ENCODE results near the gene DNM2.
"Not testable (repeated sequence)": the region's sequence is repeated elsewhere in the genome, so short reads cannot be mapped to it uniquely, and the experiment has no call there.

DNM2 gene

GRCh38 chr19:10817291-10818038 lies 99.6 kb downstream of the DNM2 start:
- no peak for DNase-seq

DNA sequence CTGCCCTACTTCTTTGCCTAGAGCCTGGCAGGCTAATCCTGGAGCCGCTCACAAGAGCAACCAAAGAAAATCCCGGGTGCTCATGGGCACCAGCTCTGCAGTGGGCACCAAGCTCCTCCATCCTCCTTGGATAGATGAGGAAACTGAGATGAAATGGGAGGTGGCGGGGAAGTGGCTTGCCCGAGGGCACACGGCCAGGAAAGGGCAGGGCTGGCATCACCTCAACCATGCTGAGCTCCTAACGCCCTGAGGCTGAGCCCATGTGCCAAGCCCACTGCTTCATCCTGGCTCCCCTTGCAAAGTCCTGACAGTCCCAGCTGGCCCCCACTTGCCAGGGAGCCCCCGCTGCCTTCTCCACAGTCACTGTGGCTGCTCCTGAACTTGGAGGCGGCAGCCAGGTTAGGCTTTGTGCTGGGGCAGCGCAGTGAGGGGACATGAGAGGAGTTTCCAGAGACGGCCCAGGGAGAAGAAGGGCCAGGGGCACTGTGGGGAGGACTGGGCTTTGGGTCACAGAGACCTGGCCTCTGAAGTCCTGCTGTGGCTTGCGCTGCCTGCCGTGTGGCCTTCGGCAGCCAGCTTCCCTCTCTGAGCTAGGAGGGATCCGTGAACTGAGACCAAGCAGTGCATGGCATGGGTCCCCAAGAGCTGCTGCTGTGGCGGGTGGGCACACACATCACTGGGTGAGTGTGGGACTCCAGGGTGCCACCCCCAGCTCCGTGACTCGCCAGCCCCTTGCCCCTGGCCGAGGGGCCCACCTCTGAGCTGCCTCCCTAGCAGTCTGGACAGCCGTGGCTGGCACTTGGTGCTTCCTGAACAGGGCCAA lies 100.6 kb downstream of the DNM2 start:
- DNase-seq: no peak

DNA sequence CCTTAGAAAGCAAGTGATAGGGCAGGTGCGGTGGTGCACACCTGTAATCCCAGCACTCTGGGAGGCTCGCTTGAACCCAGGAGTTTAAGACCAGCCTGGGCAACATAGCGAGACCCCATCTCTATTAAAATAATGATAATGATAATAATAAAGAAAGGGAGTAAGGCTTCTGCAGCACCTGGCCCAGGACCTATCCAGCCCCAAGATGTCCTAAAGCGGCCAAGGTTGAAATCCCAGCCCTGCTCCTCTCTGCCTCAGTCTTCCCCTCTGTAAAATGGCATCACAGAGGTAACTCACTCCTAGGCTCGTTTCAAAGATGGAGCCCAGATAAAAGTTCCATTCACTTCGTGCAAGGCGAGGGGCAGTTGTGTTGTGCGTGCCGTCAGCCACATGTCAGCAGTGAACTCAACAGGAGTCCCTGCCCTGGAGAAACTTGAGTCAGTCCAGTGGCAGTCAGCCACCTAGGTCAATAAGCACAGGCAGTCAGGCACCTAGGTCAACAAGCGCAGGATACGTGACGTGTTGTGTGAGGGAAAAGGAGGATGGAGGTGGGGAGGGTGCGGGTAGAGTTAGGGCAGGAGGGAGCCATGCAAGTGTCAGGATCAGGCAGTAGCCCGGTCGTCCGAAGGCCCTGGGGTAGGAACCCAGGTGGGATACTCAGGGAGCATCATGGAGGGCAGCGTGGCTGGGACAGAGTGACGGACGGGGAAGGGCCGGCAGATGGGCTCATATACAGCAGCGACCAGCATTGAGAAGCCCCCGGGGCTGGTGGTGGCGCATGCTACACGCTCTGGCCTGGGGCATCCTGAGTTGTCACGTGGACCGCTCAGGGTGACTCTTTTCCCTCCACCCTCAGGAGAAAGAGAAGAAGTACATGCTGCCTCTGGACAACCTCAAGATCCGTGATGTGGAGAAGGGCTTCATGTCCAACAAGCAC lies 101.5 kb downstream of the DNM2 start:
- no peak for DNase-seq

DNA sequence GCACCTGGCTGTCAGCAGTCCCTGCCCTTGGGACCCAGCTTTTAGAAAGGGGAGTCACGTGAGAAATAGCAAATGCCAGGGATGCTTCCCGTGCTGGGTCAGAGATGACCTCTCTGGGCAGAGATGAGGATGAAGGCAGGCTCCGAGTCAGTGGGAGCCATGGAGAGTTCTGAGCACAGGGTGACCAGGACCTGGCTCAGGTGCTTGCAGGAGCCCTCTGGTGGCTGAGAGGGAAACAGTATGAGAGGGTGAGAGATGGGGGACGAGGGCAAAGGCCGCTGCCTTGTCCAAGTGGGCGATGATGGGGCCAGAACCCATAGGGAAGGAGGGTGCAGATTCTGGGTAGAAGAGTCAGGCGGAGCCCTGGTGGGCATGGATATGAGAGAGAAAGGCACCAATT lies 102.3 kb downstream of the DNM2 start:
- DNase-seq: no peak

DNA sequence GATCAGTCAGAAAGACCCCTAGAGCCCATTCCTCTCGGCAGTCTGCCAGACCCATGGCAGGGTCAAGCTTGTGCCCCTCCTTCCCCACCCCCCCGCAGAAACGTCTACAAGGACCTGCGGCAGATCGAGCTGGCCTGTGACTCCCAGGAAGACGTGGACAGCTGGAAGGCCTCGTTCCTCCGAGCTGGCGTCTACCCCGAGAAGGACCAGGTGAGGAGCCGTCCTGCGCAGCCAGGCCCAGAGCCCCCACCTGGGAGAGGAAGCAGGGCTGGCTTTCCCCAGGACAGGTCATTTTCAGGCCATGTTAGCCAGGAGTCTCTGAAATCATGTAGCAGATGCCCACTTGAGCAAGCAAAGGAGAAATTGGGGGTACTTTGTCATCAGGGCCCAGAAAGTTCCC lies 105.8 kb downstream of the DNM2 start:
- DNase-seq: no peak

GRCh38 chr19:10826231-10826630 lies 108.4 kb downstream of the DNM2 start:
- no peak for DNase-seq

- DNase-seq: no peak
Observed at GRCh38 chr19:10826846-10827245, 109.0 kb downstream of the DNM2 start.

- DNase-seq: no peak
Observed at GRCh38 chr19:10828981-10829821, 111.3 kb downstream of the DNM2 start.

- DNase-seq: no peak
Observed at GRCh38 chr19:10829967-10830366, 112.1 kb downstream of the DNM2 start.

GRCh38 chr19:10830370-10830769 lies 112.5 kb downstream of the DNM2 start:
- no peak for DNase-seq

GRCh38 chr19:10830931-10831779 lies 113.3 kb downstream of the DNM2 start:
- DNase-seq: no peak

DNA sequence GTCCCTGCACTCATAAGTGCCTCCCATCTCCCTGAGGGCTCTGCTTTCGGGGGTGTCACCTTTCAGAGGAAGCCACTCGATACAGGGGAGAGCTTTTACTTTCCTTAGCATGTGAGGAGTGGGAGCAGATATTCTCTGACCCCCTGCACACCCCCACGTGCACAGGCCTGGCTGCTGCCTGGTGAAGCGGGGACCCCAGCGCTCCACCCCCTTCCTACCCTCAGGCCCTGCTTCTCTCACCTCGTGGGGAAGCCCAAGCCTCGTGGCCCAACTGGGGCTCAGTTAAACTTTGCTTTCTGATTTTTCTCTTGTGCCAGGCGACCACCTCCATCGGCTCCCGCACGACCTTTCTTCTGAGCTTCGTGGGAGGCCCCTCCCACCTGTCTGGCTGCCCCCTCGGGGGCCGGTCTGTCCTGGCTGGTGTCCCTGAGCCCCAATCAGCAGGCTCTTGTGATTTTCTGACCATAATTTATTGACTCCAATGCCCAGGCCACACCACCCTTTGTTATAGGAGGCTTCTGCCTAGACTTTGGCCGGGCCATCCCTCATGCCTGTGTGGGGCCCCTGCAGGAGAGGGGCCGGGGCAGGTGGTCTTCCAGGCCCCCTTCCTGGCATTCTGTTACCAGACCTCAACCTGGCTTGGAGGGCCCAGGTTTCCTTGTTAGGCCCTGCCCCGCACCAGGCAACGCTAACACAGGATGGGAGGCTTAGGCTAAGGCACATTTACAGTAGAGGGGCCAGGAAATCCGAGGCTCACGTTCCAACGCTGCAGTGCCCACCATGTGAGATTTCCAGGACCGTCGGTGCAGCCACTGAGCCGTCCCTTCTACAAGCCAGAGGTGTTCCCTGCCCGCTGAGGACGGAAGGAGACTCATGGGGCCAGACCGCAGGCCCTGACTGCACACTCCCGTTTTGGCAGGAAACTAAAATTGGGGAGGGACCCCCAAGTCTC lies 114.4 kb downstream of the DNM2 start:
- DNase-seq: no peak

- no peak for DNase-seq
Observed at GRCh38 chr19:10832939-10833296, 115.0 kb downstream of the DNM2 start.

- DNase-seq: no peak
Observed at GRCh38 chr19:10835089-10835753, 117.3 kb downstream of the DNM2 start.

DNA sequence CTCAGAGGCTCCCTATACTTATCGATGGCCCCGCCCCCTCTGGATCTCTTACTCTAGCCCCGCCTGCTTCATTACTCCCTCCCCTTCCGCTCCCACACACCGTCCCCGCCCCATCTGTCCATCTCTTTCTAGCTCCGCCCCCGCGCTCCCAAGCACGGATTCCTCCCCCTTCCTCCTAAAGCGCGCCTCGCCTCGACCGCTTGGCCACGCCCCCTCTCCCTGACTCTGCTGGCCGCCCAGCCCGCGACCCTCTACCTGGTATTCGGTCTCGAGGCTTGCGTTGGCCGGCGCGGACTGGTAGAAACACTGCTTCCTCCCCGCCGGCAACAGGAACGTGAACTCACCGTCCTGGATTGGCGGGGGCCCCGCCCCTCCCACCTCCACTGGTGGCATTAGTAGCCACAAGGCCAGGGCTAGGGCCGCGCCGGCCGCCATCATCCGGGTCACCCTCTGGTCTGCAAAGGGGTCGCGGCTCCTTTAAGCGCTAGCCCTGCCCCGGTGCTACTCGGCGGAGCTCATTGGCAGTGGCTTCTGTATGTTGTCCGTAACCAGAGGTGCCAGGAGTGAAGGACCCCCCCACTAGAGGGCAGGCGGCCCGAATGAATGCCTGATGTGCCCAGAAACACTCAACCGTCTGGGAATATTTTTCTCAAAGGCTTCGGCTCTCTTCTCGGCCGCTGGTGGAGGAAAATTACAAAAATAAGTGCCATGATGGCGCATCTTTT lies 118.0 kb downstream of the DNM2 start, which contains the start of gene TMED1:
TSS of gene TMED1 (minus strand) at position 459 of the 725 bp plus-strand sequence. CDS start at position 438, 21 bp downstream.
- DNase-seq: peak; percentile 94

GRCh38 chr19:10836479-10837330 lies 118.8 kb downstream of the DNM2 start:
- peak; percentile 58 for DNase-seq

DNA sequence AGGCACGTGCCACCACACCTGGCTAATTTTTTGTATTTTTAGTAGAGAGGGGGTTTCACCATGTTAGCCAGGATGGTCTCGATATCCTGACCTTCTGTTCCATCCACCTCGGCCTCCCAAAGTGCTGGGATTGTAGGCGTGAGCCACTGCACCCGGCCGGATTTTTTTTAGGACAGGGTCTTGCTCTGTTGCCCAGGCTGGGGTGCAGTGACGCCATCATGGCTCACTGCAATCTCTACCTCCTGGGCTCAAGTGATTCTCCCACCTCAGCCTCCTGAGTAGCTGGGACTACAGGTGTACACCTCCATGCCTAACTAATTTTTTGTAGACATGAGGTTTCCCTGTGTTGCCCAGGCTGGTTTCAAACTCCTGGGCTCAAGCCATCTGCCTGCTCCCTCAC lies 119.8 kb downstream of the DNM2 start:
- DNase-seq: not testable (repeated sequence)

- no peak for DNase-seq
Observed at GRCh38 chr19:10838377-10838776, 120.5 kb downstream of the DNM2 start.

Measured in T-helper 9 cell (primary cell).